Natural killer cell (primary cell): Measurements from ENCODE around the gene FAM89B. TPM values are rescaled to one million over a fixed set of nuclear protein-coding genes. Genes with fewer than 3 reads are reported as not detected.

Source experiments
- ATAC-seq, 3 donors: fragments of 150-1000 bp in 2 of 3; fragments of 200-7000 bp in 1 of 3; cut with Tn5 transposase; 1 replicate in 1 of 3; 2 replicates in 2 of 3; pipeline ENCODE4 v1.10.0; 2021; ENCODE audit warnings: mild to moderate bottlenecking in 2 of 3, moderate library complexity in 2 of 3
- DNase-seq, 2 donors: peaks; one replicate each; pipeline versions ENCODE4 v3.0.0 to v3.0.0-alpha.2; 2013 to 2021; ENCODE audit warnings: mixed read lengths in 1 of 2
- H3K27ac ChIP-seq: one replicate; pipeline ENCODE4 v1.5.1; 2013; ENCODE audit warnings: mild to moderate bottlenecking, low read length
- H3K27me3 ChIP-seq: one replicate; pipeline ENCODE4 v1.6.1; 2013; ENCODE audit warnings: low read length; ENCODE audit not compliant: control insufficient read depth, insufficient read depth
- H3K36me3 ChIP-seq: one replicate; pipeline ENCODE4 v1.6.1; 2013; ENCODE audit warnings: low read length; ENCODE audit not compliant: control insufficient read depth, insufficient read depth
- H3K4me1 ChIP-seq: one replicate; pipeline ENCODE4 v1.6.1; 2013; ENCODE audit warnings: low read length; ENCODE audit not compliant: control insufficient read depth, insufficient read depth
- H3K4me3 ChIP-seq: one replicate; pipeline ENCODE4 v1.5.1; 2013; ENCODE audit warnings: low read length
- H3K9me3 ChIP-seq: one replicate; pipeline ENCODE4 v1.6.1; 2013; ENCODE audit warnings: low read length; ENCODE audit not compliant: control insufficient read depth, insufficient read depth
- H3K27ac Mint-ChIP-seq, 2 donors: one replicate each; pipeline ENCODE4 v1.8.0; 2022; ENCODE audit warnings: mild to moderate bottlenecking in 2 of 2, mixed read lengths in 2 of 2, moderate library complexity in 1 of 2
- H3K27me3 Mint-ChIP-seq, 2 donors: one replicate each; pipeline ENCODE4 v1.8.0; 2022; ENCODE audit warnings: low read depth in 2 of 2, mixed read lengths in 2 of 2
- H3K36me3 Mint-ChIP-seq: one replicate; pipeline ENCODE4 v1.8.0; 2022; ENCODE audit warnings: mixed read lengths
- H3K4me1 Mint-ChIP-seq, 2 donors: one replicate each; pipeline ENCODE4 v1.8.0; 2022; ENCODE audit warnings: mixed read lengths in 2 of 2
- H3K4me3 Mint-ChIP-seq: one replicate; pipeline ENCODE4 v1.8.0; 2022; ENCODE audit warnings: mild to moderate bottlenecking, moderate library complexity, mixed read lengths
- H3K9me3 Mint-ChIP-seq, 2 donors: one replicate each; pipeline ENCODE4 v1.8.0; 2022; ENCODE audit warnings: mixed read lengths in 2 of 2
- CTCF ChIP-seq: fragments of 200-600 bp; IDR thresholded peaks from one replicate; pipeline ENCODE4 v1.8.0; 2022; ENCODE audit warnings: antibody characterized with exemption
- WGBS: methylation state at CpG from one replicate; pipeline ENCODE4 v1.1.7; 2013; ENCODE audit warnings: missing lambda C conversion rate; ENCODE audit not compliant: insufficient coverage; 5-methylcytosine and 5-hydroxymethylcytosine counted together
- intact Hi-C: fragments of 100-400 bp; cut with micrococcal nuclease; formaldehyde crosslinking; loops from one replicate; pipeline ENCODE4 v1.14.2; 2022
- total RNA-seq, 4 donors: library from RNA; stranded (reverse); fragments of 120-200 nt in 1 of 4; gene quantifications; one replicate each; pipeline versions ENCODE4 v1.2.3 to v1.2.4, GENCODE V29; 2013 to 2022

FAM89B gene
- total RNA-seq, 3 donors from 2014 or later (not counting 1 experiment from before 2014, with no cell fraction given): 41.4 to 52.4 (median 44.6) TPM

- DNase-seq: no peak
- Mint-ChIP-seq H3K4me3 (no peak overlapping the region), H3K27ac (no peak overlapping the region), H3K27me3 (no peaks in the 10 kb centered on the region), H3K4me1 (peaks cover 17 to 34% of the 10 kb centered on the region in 2 donors), H3K36me3 (no peaks in the 10 kb centered on the region), H3K9me3 (no peaks in the 10 kb centered on the region)
- Histone ChIP-seq H3K4me3 (no peak overlapping the region), H3K27ac (no peak overlapping the region), H3K4me1 (peaks cover 39% of the 10 kb centered on the region), H3K9me3 (no peaks in the 10 kb centered on the region), H3K27me3 (no peaks in the 10 kb centered on the region), H3K36me3 (peaks cover 41% of the 10 kb centered on the region)
- 87% methylated on average over 8 of the region's 8 CpGs for WGBS
- intact Hi-C loops: no loop called here
- ATAC-seq: no peak
- no peak for TF ChIP-seq CTCF
Observed at GRCh38 chr11:65590240-65590738, 18.0 kb downstream of the FAM89B start.

- TF ChIP-seq CTCF: no peak
- 93% methylated on average over 106 of the region's 106 CpGs for WGBS
- Mint-ChIP-seq H3K27me3 (no peaks in the 10 kb centered on the region), H3K36me3 (no peaks in the 10 kb centered on the region), H3K27ac (peak overlapping the region in 1 of 2 donors; percentile 42), H3K9me3 (no peaks in the 10 kb centered on the region), H3K4me1 (peaks cover 17 to 31% of the 10 kb centered on the region in 2 donors), H3K4me3 (no peak overlapping the region)
- Histone ChIP-seq H3K27me3 (no peaks in the 10 kb centered on the region), H3K9me3 (no peaks in the 10 kb centered on the region), H3K27ac (no peak overlapping the region), H3K36me3 (peaks cover 27% of the 10 kb centered on the region), H3K4me1 (peaks cover 37% of the 10 kb centered on the region), H3K4me3 (no peak overlapping the region)
- intact Hi-C loops: no loop called here
- no peak for ATAC-seq
- DNase-seq: no peak
Observed at GRCh38 chr11:65591939-65592857, 19.9 kb downstream of the FAM89B start.

DNA sequence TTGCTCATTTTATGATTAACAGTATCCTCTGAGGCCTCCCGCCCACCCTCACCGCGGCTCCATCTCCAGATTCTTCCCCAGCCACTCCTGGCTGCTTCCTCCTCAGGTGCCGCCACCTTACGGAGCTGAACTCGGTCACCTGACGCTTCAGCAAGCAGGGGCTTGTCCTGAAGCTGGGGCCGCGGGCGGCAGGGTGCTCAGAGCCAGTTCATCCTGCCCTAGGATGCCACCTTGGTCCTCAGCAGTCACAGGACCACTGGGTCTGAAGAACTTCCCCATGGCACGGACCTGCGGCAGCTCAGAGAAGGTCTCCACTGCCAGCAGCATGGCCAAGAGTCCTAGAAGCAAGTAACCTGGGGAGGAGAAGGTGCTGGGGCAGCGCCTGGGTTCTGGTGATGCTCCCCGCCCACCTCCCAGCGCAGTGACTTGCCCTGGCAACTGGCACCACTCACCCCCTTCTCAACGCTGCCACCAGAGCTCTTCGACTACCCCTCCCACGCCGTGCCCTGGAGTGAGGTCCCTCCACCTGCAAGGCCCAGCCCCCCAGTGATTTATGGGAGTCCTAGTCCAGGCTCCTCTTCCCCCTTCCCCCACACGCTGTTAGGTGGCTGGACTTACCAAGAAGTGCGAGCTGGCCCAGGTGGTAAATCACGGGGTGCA, 20.6 kb downstream of the FAM89B start:
- Mint-ChIP-seq H3K4me3 (no peak overlapping the region), H3K36me3 (no peaks in the 10 kb centered on the region), H3K9me3 (no peaks in the 10 kb centered on the region), H3K4me1 (peaks cover 10 to 23% of the 10 kb centered on the region in 2 donors), H3K27ac (no peak overlapping the region), H3K27me3 (no peaks in the 10 kb centered on the region)
- Histone ChIP-seq H3K27ac (no peak overlapping the region), H3K4me1 (peaks cover 29% of the 10 kb centered on the region), H3K36me3 (peaks cover 34% of the 10 kb centered on the region), H3K27me3 (no peaks in the 10 kb centered on the region), H3K4me3 (no peak overlapping the region), H3K9me3 (no peaks in the 10 kb centered on the region)
- WGBS: 91% methylated on average over 22 of the region's 22 CpGs
- ATAC-seq (no peak), DNase-seq (no peak)
- intact Hi-C loops: loop anchor here (1.0 kb wide), 1 partner anchor 53 kb away; no protein-coding TSS in a partner anchor
- no peak for TF ChIP-seq CTCF
